Measurements from ENCODE around the gene PKMYT1.

GRCh38 chr16:3028716-3029319 is 48.6 kb upstream of the PKMYT1 start:
- TF ChIP-seq CTCF (IDR thresholded peaks at IDR 0.05; ENCODE audit: insufficient read depth, low read length, poor library complexity, severe bottlenecking) (no peak), EZH2phosphoT487 (conservative IDR thresholded peaks at IDR 0.05; ENCODE audit: low read length) (no peak)
